Upper lobe of left lung (tissue), 6 donors: ENCODE data around the gene ARHGAP31. TPM values are rescaled to one million over a fixed set of nuclear protein-coding genes. Genes with fewer than 3 reads are reported as not detected.

Experiments
- ATAC-seq, 2 donors: fragments of 200-7000 bp; cut with Tn5 transposase; one replicate each; pipeline ENCODE4 v1.9.1; 2022; ENCODE audit warnings: mild to moderate bottlenecking in 2 of 2, moderate library complexity in 2 of 2; ENCODE audit not compliant: low FRiP score in 2 of 2
- DNase-seq, 2 donors: peaks; one replicate each; pipeline ENCODE4 v3.0.0-alpha.2; 2019 to 2020
- H3K27ac ChIP-seq, 4 donors: fragments of 200-600 bp; sonication (generic); one replicate each; pipeline ENCODE4 v1.5.1; 2016 to 2019
- H3K27me3 ChIP-seq, 4 donors: fragments of 200-600 bp; sonication (generic); one replicate each; pipeline ENCODE4 v1.5.1; 2017 to 2019
- H3K36me3 ChIP-seq, 4 donors: fragments of 200-600 bp; sonication (generic); one replicate each; pipeline ENCODE4 v1.5.1; 2016 to 2019
- H3K4me1 ChIP-seq, 4 donors: fragments of 200-600 bp; sonication (generic); one replicate each; pipeline ENCODE4 v1.5.1; 2018 to 2019
- H3K4me3 ChIP-seq, 4 donors: fragments of 200-600 bp; sonication (generic); one replicate each; pipeline ENCODE4 v1.5.1; 2017 to 2019; ENCODE audit warnings: mild to moderate bottlenecking in 2 of 4, moderate library complexity in 1 of 4
- H3K9me3 ChIP-seq, 4 donors: fragments of 200-600 bp; sonication (generic); one replicate each; pipeline ENCODE4 v1.5.1; 2018 to 2019
- EP300 ChIP-seq, 4 donors: sonication (generic); formaldehyde crosslinking; IDR thresholded peaks; one replicate each; pipeline ENCODE4 v1.5.1; 2017; ENCODE audit warnings: antibody characterized with exemption in 4 of 4, control low read depth in 2 of 4
- POLR2A ChIP-seq, 4 donors: fragments of 450-650 bp; IDR thresholded peaks; one replicate each; pipeline ENCODE4 v1.5.1; 2016 to 2017; ENCODE audit warnings: antibody characterized with exemption in 4 of 4, mild to moderate bottlenecking in 2 of 4
- POLR2AphosphoS5 ChIP-seq, 2 donors: sonication (generic); formaldehyde crosslinking; IDR thresholded peaks; one replicate each; pipeline ENCODE4 v1.5.1; 2017; ENCODE audit warnings: antibody characterized with exemption in 2 of 2
- WGBS, 2 donors: methylation state at CpG; one replicate each; pipeline ENCODE4 v1.1.5; 2017 to 2018; 5-methylcytosine and 5-hydroxymethylcytosine counted together
- total RNA-seq, 6 donors: library from RNA; depleted of rRNA in 4 of 6; stranded (reverse); fragments of >200 nt in 4 of 6; gene quantifications; one replicate each; pipeline versions ENCODE4 v1.1.0 to v1.2.1, GENCODE V29; 2016 to 2021
- TF ChIP-seq, protein P1 (sequence below), 6 experiments: fragments of 450-650 bp in 4 of 6; fragments of 200-600 bp in 2 of 6; sonication (generic) in 2 of 6; IDR thresholded peaks; one replicate each; pipeline ENCODE4 v1.5.1; 2016 to 2019; ENCODE audit warnings: antibody characterized with exemption in 6 of 6
- donor health status: DM: no; HTN: no; CAD: no; lungs with moderate emphysema.
- donor health status: DM: no; HTN: yes; CAD: no; lungs with severe emphysema.

ARHGAP31 gene
- total RNA-seq, 6 donors from 2014 or later, result 47.1 to 91.0 (median 66.2) TPM

GRCh38 chr3:119418641-119419040 lies 124.5 kb downstream of the ARHGAP31 start:
- Histone ChIP-seq H3K36me3 (peaks cover 0 to 59% (median 32%) of the 10 kb centered on the region in 4 donors), H3K27ac (no peak overlapping the region), H3K9me3 (no peaks in the 10 kb centered on the region), H3K4me3 (no peak overlapping the region), H3K4me1 (no peaks in the 10 kb centered on the region), H3K27me3 (no peaks in the 10 kb centered on the region)
- TF ChIP-seq EP300 (IDR thresholded peaks at IDR 0.05) (no peak), POLR2AphosphoS5 (IDR thresholded peaks at IDR 0.05) (no peak), POLR2A (IDR thresholded peaks at IDR 0.05) (no peak)
- TF ChIP-seq, protein P1, sequence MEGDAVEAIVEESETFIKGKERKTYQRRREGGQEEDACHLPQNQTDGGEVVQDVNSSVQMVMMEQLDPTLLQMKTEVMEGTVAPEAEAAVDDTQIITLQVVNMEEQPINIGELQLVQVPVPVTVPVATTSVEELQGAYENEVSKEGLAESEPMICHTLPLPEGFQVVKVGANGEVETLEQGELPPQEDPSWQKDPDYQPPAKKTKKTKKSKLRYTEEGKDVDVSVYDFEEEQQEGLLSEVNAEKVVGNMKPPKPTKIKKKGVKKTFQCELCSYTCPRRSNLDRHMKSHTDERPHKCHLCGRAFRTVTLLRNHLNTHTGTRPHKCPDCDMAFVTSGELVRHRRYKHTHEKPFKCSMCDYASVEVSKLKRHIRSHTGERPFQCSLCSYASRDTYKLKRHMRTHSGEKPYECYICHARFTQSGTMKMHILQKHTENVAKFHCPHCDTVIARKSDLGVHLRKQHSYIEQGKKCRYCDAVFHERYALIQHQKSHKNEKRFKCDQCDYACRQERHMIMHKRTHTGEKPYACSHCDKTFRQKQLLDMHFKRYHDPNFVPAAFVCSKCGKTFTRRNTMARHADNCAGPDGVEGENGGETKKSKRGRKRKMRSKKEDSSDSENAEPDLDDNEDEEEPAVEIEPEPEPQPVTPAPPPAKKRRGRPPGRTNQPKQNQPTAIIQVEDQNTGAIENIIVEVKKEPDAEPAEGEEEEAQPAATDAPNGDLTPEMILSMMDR (IDR thresholded peaks at IDR 0.05), result no peak
- ATAC-seq, result no peak
- no peak for DNase-seq

DNA sequence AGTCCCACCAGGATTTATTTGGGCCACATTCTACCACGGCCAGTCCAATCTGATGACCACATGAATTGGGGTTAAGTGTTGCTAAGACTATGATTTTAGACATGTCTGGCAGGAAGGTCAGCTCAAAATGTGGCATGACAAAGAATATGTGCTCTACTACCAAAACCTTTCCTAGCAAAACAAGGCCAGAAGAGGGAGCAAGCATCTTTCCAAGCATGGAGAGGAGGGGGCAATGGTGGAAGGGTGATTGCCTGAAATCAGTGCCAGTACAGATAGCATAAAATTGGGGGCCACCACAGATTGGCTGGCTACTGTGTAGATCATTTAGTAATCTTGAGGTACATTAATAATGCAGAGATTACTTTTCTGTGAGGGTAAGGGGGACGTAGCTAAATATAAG lies 126.0 kb downstream of the ARHGAP31 start:
- H3K27me3 ChIP-seq, result no peaks in the 10 kb centered on the region
- H3K4me1 ChIP-seq, result no peaks in the 10 kb centered on the region
- 39 to 48% methylated on average over 2 of the region's 2 CpGs for WGBS, 2 donors
- peaks cover 0 to 43% (median 17%) of the 10 kb centered on the region in 4 donors for H3K36me3 ChIP-seq
- no peak overlapping the region for H3K27ac ChIP-seq
- ATAC-seq (no peak), DNase-seq (no peak)
- H3K4me3 ChIP-seq, result no peak overlapping the region
- TF ChIP-seq EP300 (IDR thresholded peaks at IDR 0.05) (no peak), POLR2AphosphoS5 (IDR thresholded peaks at IDR 0.05) (no peak), POLR2A (IDR thresholded peaks at IDR 0.05) (no peak)
- TF ChIP-seq, protein P1 (IDR thresholded peaks at IDR 0.05), result no peak
- H3K9me3 ChIP-seq, result no peaks in the 10 kb centered on the region

DNA sequence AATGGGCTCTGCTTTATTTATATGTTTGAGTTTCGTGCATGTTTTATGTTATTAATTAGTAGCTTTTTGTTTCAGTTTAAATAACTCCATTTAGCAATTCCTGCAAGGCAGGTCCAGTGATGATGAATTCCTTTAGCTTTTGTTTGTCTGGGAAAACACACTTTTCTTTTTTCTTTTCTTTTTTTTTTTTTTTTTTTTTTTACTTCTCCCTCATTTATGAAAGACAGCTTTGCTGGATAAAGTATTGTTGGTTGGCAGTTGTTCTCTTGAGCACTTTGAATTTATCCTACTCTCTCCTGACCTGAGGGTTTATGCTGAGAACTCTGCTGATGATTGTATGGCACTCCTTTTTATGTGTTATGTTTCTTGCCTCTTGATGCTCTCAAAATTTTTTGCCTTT lies 133.5 kb downstream of the ARHGAP31 start:
- 96 to 100% methylated on average over 1 of the region's 1 CpG for WGBS, 2 donors
- H3K9me3 ChIP-seq, result peaks cover 17 to 27% (median 22%) of the 10 kb centered on the region in 4 donors
- no peaks in the 10 kb centered on the region for H3K4me1 ChIP-seq
- no peaks in the 10 kb centered on the region for H3K27me3 ChIP-seq
- no peak for ATAC-seq
- no peak overlapping the region for H3K27ac ChIP-seq
- no peak overlapping the region for H3K4me3 ChIP-seq
- no peak for DNase-seq
- TF ChIP-seq EP300 (IDR thresholded peaks at IDR 0.05) (no peak), POLR2A (IDR thresholded peaks at IDR 0.05) (no peak), POLR2AphosphoS5 (IDR thresholded peaks at IDR 0.05) (no peak)
- TF ChIP-seq, protein P1 (IDR thresholded peaks at IDR 0.05), result no peak
- H3K36me3 ChIP-seq, result peaks cover 4 to 46% (median 17%) of the 10 kb centered on the region in 4 donors

GRCh38 chr3:119428538-119428937 lies 134.4 kb downstream of the ARHGAP31 start:
- 92 to 95% methylated on average over 1 of the region's 1 CpG for WGBS, 2 donors
- H3K27ac ChIP-seq, result no peak overlapping the region
- no peak for ATAC-seq
- TF ChIP-seq POLR2AphosphoS5 (IDR thresholded peaks at IDR 0.05) (no peak), EP300 (IDR thresholded peaks at IDR 0.05) (no peak), POLR2A (IDR thresholded peaks at IDR 0.05) (no peak)
- TF ChIP-seq, protein P1 (IDR thresholded peaks at IDR 0.05), result no peak
- H3K4me1 ChIP-seq, result peaks cover 5 to 6% (median 6%) of the 10 kb centered on the region in 4 donors
- H3K27me3 ChIP-seq, result no peaks in the 10 kb centered on the region
- peaks cover 17 to 27% (median 22%) of the 10 kb centered on the region in 4 donors for H3K9me3 ChIP-seq
- no peak for DNase-seq
- H3K4me3 ChIP-seq, result no peak overlapping the region
- H3K36me3 ChIP-seq, result peaks cover 4 to 55% (median 17%) of the 10 kb centered on the region in 4 donors
